NT2/D1 (cell line): ENCODE results near the gene CCDC13.

Experiments used
- SUZ12 ChIP-seq: IDR thresholded peaks from 2 replicates; pipeline ENCODE4 v1.6.1; 2011; ENCODE audit not compliant: insufficient read length, insufficient read depth; ENCODE audit errors: extremely low read depth
- YY1 ChIP-seq: IDR thresholded peaks from 2 replicates; pipeline ENCODE4 v1.6.1; 2011; ENCODE audit not compliant: insufficient read length, insufficient read depth
- ZNF274 ChIP-seq: IDR thresholded peaks from 2 replicates; pipeline ENCODE4 v1.6.1; 2011; ENCODE audit warnings: mild to moderate bottlenecking, low read depth, low read length

DNA sequence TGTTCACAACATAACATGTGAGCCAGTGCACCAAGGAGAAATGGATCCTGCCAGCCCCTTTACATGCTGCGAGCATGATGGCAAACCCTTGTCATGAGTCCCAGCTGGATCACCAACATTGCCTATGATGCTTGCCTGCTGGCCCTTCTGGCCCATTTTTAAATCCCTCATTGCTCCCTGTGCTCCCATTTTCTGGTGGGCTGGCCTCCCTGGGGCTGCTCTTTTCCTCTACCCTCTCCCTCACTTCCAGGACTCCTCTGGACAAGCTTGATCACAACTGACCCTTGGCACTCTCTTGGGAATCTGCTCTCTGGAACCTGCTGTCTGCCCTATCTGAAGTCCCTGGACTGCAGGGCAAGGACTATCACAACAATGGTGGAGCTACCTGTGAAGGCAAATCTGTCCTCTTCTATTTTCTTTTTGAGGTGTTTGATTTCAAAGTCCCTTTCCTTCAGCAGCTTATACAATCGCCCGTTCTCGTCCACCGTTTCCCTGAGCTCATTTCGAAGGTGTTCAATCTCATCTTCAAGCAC lies 16.3 kb downstream of the CCDC13 start:
- TF ChIP-seq YY1 (no peak), SUZ12 (no peak), ZNF274 (no peak)
